Epidermal melanocyte (primary cell): ENCODE data around the gene MFAP4.

Experiments
- DNase-seq: peaks from one replicate; pipeline ENCODE4 v3.0.0; 2011; ENCODE audit warnings: low spot score; ENCODE audit not compliant: insufficient read length

MFAP4 gene

GRCh38 chr17:19335951-19336631, 50.9 kb downstream of the MFAP4 start:
- DNase-seq = no peak

- DNase-seq = no peak
Observed at GRCh38 chr17:19334331-19334730, 52.7 kb downstream of the MFAP4 start.

DNA sequence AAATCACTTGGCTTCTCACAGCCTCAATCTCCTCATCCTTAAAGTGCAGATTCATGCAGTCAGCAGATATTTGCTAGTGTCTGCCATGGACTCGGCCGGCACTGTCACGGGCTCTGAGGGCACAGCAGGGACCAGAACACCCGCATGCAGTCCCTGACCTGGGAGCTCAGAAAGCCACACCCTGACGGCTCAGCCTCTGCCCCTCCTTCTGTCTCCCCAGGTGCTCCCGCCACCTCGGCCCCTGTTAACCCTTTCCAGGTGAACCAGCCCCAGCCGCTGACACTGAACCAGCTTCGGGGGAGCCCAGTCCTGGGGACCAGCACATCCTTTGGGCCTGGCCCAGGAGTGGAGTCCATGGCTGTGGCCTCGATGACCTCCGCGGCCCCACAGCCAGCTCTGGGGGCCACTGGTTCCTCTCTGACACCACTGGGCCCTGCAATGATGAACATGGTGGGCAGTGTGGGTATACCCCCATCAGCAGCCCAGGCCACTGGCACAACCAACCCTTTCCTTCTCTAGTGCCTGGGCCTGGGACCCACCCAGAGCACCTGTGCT, 53.2 kb downstream of the MFAP4 start:
- no peak for DNase-seq
